Epithelial cell of esophagus (primary cell): Measurements from ENCODE around the gene DPP6.

ENCODE experiments used
- DNase-seq: peaks from one replicate; pipeline ENCODE4 v3.0.0; 2010; ENCODE audit warnings: low read depth
- H3K4me3 ChIP-seq: 2 replicates; pipeline ENCODE4 v1.5.1; 2011; ENCODE audit warnings: mild to moderate bottlenecking, low read length, control low read depth
- CTCF ChIP-seq: IDR thresholded peaks from 2 replicates; pipeline ENCODE4 v1.5.1; 2011; ENCODE audit warnings: low read depth, mild to moderate bottlenecking, low read length, control low read depth, inconsistent platforms; ENCODE audit not compliant: insufficient read depth; ENCODE audit errors: missing control alignments

Gene DPP6

GRCh38 chr7:154613811-154614210 is 561.6 kb downstream of the DPP6 start:
- TF ChIP-seq CTCF = no peak

DNA sequence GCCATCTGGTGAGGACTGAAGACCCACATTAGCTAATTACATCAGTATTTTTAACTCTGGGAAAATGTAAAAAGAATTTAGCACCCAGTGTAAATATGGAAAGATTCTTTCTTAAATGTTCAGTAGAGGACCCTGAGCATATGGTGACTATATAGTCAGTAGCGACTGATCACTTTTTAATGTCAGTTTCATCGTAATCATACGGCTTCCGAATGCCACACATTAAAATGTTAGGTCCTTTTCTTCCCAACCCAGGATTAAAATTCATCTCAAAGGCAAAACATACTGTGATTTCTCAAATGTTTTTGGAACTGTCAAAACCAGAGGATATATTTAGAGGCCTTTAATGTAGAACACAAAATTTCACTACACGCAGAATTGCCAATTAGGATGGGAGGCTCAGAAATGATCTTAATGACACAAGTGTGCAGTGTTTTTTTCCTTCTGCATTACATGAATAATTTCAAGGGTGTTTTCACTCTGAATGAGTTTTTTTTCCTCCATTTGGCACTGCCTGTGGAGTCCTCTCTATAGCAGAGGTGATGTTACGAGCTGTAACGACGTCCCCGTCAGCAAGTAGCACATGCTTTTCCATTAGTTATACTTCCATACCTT is 568.0 kb downstream of the DPP6 start:
- H3K4me3 ChIP-seq = no peak overlapping the region
- no peak for DNase-seq
- TF ChIP-seq CTCF = no peak

More at GRCh38 chr7:154613811-154614210, 561.6 kb downstream of the DPP6 start:
- DNase-seq = no peak
- no peak overlapping the region for H3K4me3 ChIP-seq

GRCh38 chr7:154623399-154623798 is 571.2 kb downstream of the DPP6 start:
- no peak overlapping the region for H3K4me3 ChIP-seq
- no peak for TF ChIP-seq CTCF
- DNase-seq = no peak

DNA sequence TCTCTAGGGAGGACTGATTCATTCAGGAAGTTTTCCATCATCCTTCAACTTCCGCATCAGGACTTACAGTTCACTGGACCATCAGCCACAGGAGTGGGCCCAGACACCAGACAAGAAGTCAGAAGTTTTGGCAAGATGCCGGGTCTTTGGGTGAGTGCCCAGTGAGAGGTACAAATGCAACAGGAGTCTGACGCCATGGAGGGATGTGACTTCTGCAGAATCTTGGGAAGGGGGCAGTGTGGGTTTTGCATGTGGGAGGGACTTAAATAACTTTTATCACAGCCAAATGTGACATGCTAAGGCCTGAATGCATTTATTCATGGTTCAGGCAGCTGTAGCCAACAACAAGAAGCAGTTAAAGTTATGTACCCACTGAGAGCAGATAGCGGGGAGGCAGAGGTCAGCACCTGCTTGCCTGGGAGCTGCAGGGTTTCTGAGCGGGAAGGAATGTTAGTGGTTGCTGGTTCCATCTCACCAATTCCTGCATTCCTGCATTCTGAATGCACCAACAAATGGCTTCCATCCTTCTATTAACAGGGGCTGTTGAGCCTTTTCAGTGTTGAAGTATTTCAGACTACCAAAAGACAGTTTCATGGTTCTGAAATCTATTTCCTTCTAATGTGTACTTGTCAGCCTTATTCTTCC is 575.6 kb downstream of the DPP6 start:
- TF ChIP-seq CTCF = no peak

DNA sequence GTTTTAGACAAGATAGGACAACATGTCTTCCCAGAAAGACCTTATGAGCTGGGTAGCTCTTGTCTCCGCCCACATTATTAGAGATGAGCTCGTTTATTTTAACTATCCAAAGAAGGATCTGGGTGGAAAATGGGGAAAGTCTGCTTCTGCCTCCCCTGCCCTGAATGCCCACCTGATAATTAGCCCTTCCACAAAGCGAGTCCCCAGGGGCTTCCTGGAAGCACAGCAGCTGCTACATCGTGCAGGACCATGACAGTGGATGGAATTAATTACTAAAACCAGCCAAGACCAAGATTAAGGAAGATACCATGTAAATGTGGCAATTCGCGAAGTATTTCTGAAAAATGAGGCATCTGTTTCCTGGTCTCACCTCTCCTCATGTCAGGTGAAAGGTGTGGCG is 576.4 kb downstream of the DPP6 start:
- TF ChIP-seq CTCF = no peak
- no peak for DNase-seq
- no peak overlapping the region for H3K4me3 ChIP-seq

More for the DNA sequence above, 575.6 kb downstream of the DPP6 start:
- no peak for DNase-seq
- no peak overlapping the region for H3K4me3 ChIP-seq

DNA sequence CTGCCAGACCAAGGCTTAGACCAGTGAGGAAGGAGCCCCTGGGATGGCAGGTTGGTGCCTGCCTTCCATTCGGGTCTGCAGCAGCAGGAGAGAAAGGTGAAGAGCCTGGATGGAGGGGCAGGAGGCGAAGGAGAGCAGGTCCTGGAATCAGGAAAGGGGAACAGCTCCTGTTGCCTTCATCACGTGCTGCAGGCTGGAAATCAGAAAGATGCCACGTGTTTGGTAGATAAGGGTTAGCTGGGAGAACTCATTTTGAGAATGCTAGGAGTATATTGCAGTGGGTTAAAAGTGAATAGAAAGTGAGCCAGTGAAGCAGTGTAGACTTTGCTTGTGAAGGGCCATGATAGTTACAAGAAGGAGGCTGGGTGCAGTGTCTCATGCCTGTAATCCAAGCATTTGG is 579.0 kb downstream of the DPP6 start:
- no peak for TF ChIP-seq CTCF
- no peak for DNase-seq
- no peak overlapping the region for H3K4me3 ChIP-seq

- DNase-seq = no peak
- TF ChIP-seq CTCF = no peak
- no peak overlapping the region for H3K4me3 ChIP-seq
These were observed 581.4 kb downstream of the DPP6 start for GRCh38 chr7:154633641-154634040.
